Fibroblast of skin of left biceps (primary cell): ENCODE measurements around the gene PHEX.

Source experiments
- DNase-seq, 2 experiments: peaks; one replicate each; pipeline ENCODE4 v3.0.0-alpha.2; 2013; ENCODE audit warnings: low read depth in 2 of 2

PHEX gene

GRCh38 chrX:22032084-22032483 lies at the start of gene PHEX:
PHEX (plus strand) TSS chrX:22032325; CDS start chrX:22033006, 681 bp downstream.
- no peak for DNase-seq

- DNase-seq, result peak in 1 of 2 experiments; percentile 38
Observed at GRCh38 chrX:21985332-21985777, 46.8 kb upstream of the PHEX start.

- no peak for DNase-seq
Observed at GRCh38 chrX:21986596-21986995, 45.5 kb upstream of the PHEX start.

GRCh38 chrX:21989384-21989783 lies 42.7 kb upstream of the PHEX start:
- DNase-seq, result no peak

- DNase-seq, result no peak
Observed at GRCh38 chrX:21990832-21991231, 41.3 kb upstream of the PHEX start.

- no peak for DNase-seq
Observed at GRCh38 chrX:21991504-21991903, 40.6 kb upstream of the PHEX start.

- no peak for DNase-seq
Observed at GRCh38 chrX:21993265-21993664, 38.9 kb upstream of the PHEX start.

- DNase-seq, result peak in 1 of 2 experiments; percentile 20
Observed at GRCh38 chrX:21996872-21997455, 35.2 kb upstream of the PHEX start.

GRCh38 chrX:21998037-21998436 lies 34.1 kb upstream of the PHEX start:
- no peak for DNase-seq

GRCh38 chrX:22004866-22005265 lies 27.3 kb upstream of the PHEX start:
- DNase-seq, result no peak

- DNase-seq, result no peak
Observed at GRCh38 chrX:22012051-22012450, 20.1 kb upstream of the PHEX start.

GRCh38 chrX:22012931-22013330 lies 19.2 kb upstream of the PHEX start:
- DNase-seq, result no peak

GRCh38 chrX:22015139-22015750 lies 16.9 kb upstream of the PHEX start:
- DNase-seq, result no peak

GRCh38 chrX:22021751-22022324 lies 10.3 kb upstream of the PHEX start:
- DNase-seq, result no peak

- DNase-seq, result no peak
Observed at GRCh38 chrX:22024577-22024976, 7.5 kb upstream of the PHEX start.

- DNase-seq, result no peak
Observed at GRCh38 chrX:22025751-22026150, 6.4 kb upstream of the PHEX start.

- DNase-seq, result no peak
Observed at GRCh38 chrX:22026731-22027130, 5.4 kb upstream of the PHEX start.

GRCh38 chrX:22032506-22032905 lies 381 bp downstream of the PHEX start:
- DNase-seq, result no peak

GRCh38 chrX:22033818-22034217 lies 1.7 kb downstream of the PHEX start:
- no peak for DNase-seq

- no peak for DNase-seq
Observed at GRCh38 chrX:22035236-22035635, 3.1 kb downstream of the PHEX start.

- no peak for DNase-seq
Observed at GRCh38 chrX:22037225-22037624, 5.1 kb downstream of the PHEX start.

GRCh38 chrX:22037911-22038537 lies 5.9 kb downstream of the PHEX start:
- DNase-seq, result no peak

- no peak for DNase-seq
Observed at GRCh38 chrX:22039541-22039940, 7.4 kb downstream of the PHEX start.
